Subcutaneous adipose tissue (tissue), 4 donors: ENCODE results near the gene CACNA1H. TPM values are rescaled to one million over a fixed set of nuclear protein-coding genes. Genes with fewer than 3 reads are reported as not detected.

ENCODE experiments used
- CTCF ChIP-seq: fragments of 450-650 bp; IDR thresholded peaks from one replicate; pipeline ENCODE4 v1.5.1; 2016; ENCODE audit warnings: low read depth, mild to moderate bottlenecking, control low read depth, antibody characterized with exemption, moderate library complexity
- total RNA-seq, 4 donors: library from RNA; depleted of rRNA; stranded (reverse); fragments of >200 nt; gene quantifications; one replicate each; pipeline ENCODE4 v1.1.0, GENCODE V29; 2016

Gene CACNA1H
- total RNA-seq, 4 donors from 2014 or later: 0.51 to 13.9 (median 3.1) TPM

GRCh38 chr16:1262210-1262845 lies 109.4 kb downstream of the CACNA1H start:
- TF ChIP-seq CTCF: no peak

GRCh38 chr16:1262846-1263221 lies 109.9 kb downstream of the CACNA1H start:
- no peak for TF ChIP-seq CTCF

GRCh38 chr16:1263591-1264344 lies 110.9 kb downstream of the CACNA1H start:
- TF ChIP-seq CTCF: no peak

GRCh38 chr16:1264345-1265089 lies 111.6 kb downstream of the CACNA1H start:
- no peak for TF ChIP-seq CTCF

GRCh38 chr16:1265090-1265630 lies 112.3 kb downstream of the CACNA1H start:
- TF ChIP-seq CTCF: no peak

GRCh38 chr16:1265826-1266225 lies 112.9 kb downstream of the CACNA1H start:
- TF ChIP-seq CTCF: no peak

GRCh38 chr16:1271380-1271723 lies 118.4 kb downstream of the CACNA1H start:
- TF ChIP-seq CTCF: no peak
